Lung (tissue), 12 donors: ENCODE results near the gene LRRC8C. TPM values are rescaled to one million over a fixed set of nuclear protein-coding genes. Genes with fewer than 3 reads are reported as not detected.

Experiments
- ATAC-seq: fragments of 200-7000 bp; cut with Tn5 transposase; one replicate; pipeline ENCODE4 v1.9.1; 2020; ENCODE audit warnings: moderate number of reproducible peaks; ENCODE audit not compliant: insufficient read depth, low FRiP score
- DNase-seq, 3 donors: peaks; one replicate each; pipeline ENCODE4 v3.0.0-alpha.2; 2013 to 2017
- H3K27ac ChIP-seq, 2 donors: one replicate each; pipeline ENCODE4 v1.5.1; 2013; ENCODE audit warnings: mild to moderate bottlenecking in 2 of 2, moderate library complexity in 2 of 2, control low read depth in 1 of 2, inconsistent platforms in 1 of 2, low read depth in 1 of 2, low read length in 1 of 2
- H3K27me3 ChIP-seq, 3 donors: one replicate each; pipeline ENCODE4 v1.5.1; 2013; ENCODE audit warnings: low read length in 2 of 3; ENCODE audit not compliant: control insufficient read depth in 3 of 3, insufficient read depth in 3 of 3
- H3K36me3 ChIP-seq, 4 donors: one replicate each; pipeline ENCODE4 v1.5.1; 2013; ENCODE audit warnings: low read length in 4 of 4, mild to moderate bottlenecking in 1 of 4, moderate library complexity in 1 of 4; ENCODE audit not compliant: control insufficient read depth in 4 of 4, insufficient read depth in 4 of 4
- H3K4me1 ChIP-seq, 5 donors: one replicate each; pipeline ENCODE4 v1.5.1; 2013; ENCODE audit warnings: low read length in 5 of 5, mild to moderate bottlenecking in 2 of 5, moderate library complexity in 1 of 5; ENCODE audit not compliant: control insufficient read depth in 5 of 5, insufficient read depth in 5 of 5
- H3K4me3 ChIP-seq: one replicate; pipeline ENCODE4 v1.5.1; 2013; ENCODE audit warnings: mild to moderate bottlenecking, control low read depth, moderate library complexity
- H3K9ac ChIP-seq, 2 donors: one replicate each; pipeline ENCODE4 v1.5.1; 2013; ENCODE audit warnings: low read length in 2 of 2, control low read depth in 1 of 2; ENCODE audit not compliant: insufficient read depth in 1 of 2
- H3K9me3 ChIP-seq, 4 donors: one replicate each; pipeline ENCODE4 v1.5.1; 2013; ENCODE audit warnings: low read length in 3 of 4, mild to moderate bottlenecking in 1 of 4, moderate library complexity in 1 of 4; ENCODE audit not compliant: control insufficient read depth in 4 of 4, insufficient read depth in 3 of 4
- CTCF ChIP-seq: IDR thresholded peaks from 2 replicates; pipeline ENCODE4 v1.5.1; 2012; ENCODE audit warnings: mild to moderate bottlenecking; ENCODE audit errors: control extremely low read depth, extremely low read depth
- WGBS, 2 donors: extraction: QIAGEN DNeasy Blood & Tissue Kit; methylation state at CpG; one replicate each; pipeline ENCODE4 v1.1.7; 2013; 5-methylcytosine and 5-hydroxymethylcytosine counted together
- polyA plus RNA-seq, 2 donors: library from polyadenylated mRNA; stranded (reverse); fragments of 200-250 nt; gene quantifications; one replicate each; pipeline ENCODE4 v1.2.1, GENCODE V29; 2013
- total RNA-seq, 2 donors: library from RNA; depleted of rRNA in 1 of 2; stranded (reverse); fragments of >200 nt in 1 of 2; gene quantifications; one replicate each; pipeline ENCODE4 v1.2.1, GENCODE V29; 2014 to 2021
- donor health status: control.
- donor health status: control.
- donor health status: Bipolar disorder and iron deficiency.
- donor health status: healthy.
- donor health status: DM: yes; HTN: yes; CAD: no.

The LRRC8C gene
- total and polyA plus RNA-seq, 4 donors = 3.3 to 11.7 (median 6.9) TPM

GRCh38 chr1:89699451-89699986 is 66.6 kb downstream of the LRRC8C start:
- H3K36me3 ChIP-seq = no peaks in the 10 kb centered on the region
- H3K27ac ChIP-seq = no peak overlapping the region
- no peak overlapping the region for H3K9ac ChIP-seq
- ATAC-seq = no peak
- no peak for TF ChIP-seq CTCF
- 52 to 72% methylated on average over 4 of the region's 4 CpGs for WGBS, 2 donors
- no peaks in the 10 kb centered on the region for H3K27me3 ChIP-seq
- no peak overlapping the region for H3K4me3 ChIP-seq
- H3K9me3 ChIP-seq = no peaks in the 10 kb centered on the region
- no peak for DNase-seq
- H3K4me1 ChIP-seq = peaks cover 3 to 10% (median 9%) of the 10 kb centered on the region in 5 donors

DNA sequence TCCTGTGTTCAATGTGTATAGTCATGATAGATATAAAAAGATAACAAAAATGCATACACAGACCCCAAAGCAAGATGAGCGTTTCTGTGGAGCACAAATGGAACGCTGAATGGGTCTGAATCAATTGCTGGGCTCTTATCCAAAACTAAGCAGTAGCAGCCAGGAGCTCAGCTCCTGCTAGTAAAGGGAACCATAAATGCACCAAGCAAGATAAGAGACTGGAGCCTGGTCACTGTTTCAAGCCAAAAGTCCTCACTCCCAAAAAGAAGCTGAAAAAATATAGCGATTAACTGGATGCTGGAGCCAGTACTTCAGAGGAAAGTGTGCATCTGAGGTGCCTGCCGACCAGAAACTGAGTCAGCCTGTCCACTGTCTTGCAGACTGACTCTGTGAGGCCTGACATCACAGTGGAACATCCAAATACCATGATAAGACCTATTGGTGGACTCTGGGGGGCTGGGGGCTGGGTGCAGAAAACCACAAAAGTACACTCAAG is 68.9 kb downstream of the LRRC8C start:
- no peak for TF ChIP-seq CTCF
- no peaks in the 10 kb centered on the region for H3K27me3 ChIP-seq
- H3K27ac ChIP-seq = no peak overlapping the region
- H3K9ac ChIP-seq = no peak overlapping the region
- no peak for ATAC-seq
- peaks cover 0 to 9% (median 7%) of the 10 kb centered on the region in 5 donors for H3K4me1 ChIP-seq
- no peak overlapping the region for H3K4me3 ChIP-seq
- peak in 2 of 3 donors; percentile 51 to 53 for DNase-seq
- H3K36me3 ChIP-seq = no peaks in the 10 kb centered on the region
- 68 to 80% methylated on average over 4 of the region's 4 CpGs for WGBS, 2 donors
- H3K9me3 ChIP-seq = no peaks in the 10 kb centered on the region

DNA sequence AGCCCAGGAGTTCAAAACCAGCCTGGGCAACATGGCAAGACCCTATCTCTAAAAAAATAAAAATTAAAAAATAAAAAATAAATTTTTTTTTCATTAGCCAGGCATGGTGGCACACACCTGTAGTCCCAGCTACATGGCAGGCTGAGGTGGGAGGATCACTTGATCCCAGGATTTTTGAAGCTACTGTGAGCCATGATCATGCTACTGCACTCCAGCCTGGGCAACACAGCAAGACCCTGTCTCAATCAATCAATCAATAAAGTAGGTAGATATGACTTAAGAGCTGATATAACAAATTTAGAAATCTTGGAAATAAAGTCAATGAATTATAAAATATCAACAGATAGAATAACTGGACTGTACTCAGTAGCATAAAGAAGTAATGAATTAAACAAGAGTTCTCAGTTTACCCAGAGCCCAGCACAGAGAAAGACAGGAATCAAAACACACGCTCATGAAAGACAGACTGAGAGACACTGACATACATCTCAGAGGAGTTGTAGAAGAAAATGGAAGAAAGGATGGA is 69.7 kb downstream of the LRRC8C start:
- TF ChIP-seq CTCF = no peak
- Histone ChIP-seq H3K4me3 (no peak overlapping the region), H3K9me3 (no peaks in the 10 kb centered on the region), H3K27me3 (no peaks in the 10 kb centered on the region), H3K4me1 (peaks cover 0 to 8% (median 6%) of the 10 kb centered on the region in 5 donors), H3K36me3 (no peaks in the 10 kb centered on the region), H3K27ac (no peak overlapping the region), H3K9ac (no peak overlapping the region)
- DNase-seq (no peak), ATAC-seq (no peak)
- WGBS, 2 donors = 97 to 100% methylated on average over 1 of the region's 1 CpG

GRCh38 chr1:89703469-89703868 is 70.5 kb downstream of the LRRC8C start:
- no peak overlapping the region for H3K4me3 ChIP-seq

More at GRCh38 chr1:89703469-89703868, 70.5 kb downstream of the LRRC8C start:
- no peaks in the 10 kb centered on the region for H3K9me3 ChIP-seq
- H3K4me1 ChIP-seq = peaks cover 0 to 3% (median 0%) of the 10 kb centered on the region in 5 donors
- H3K36me3 ChIP-seq = no peaks in the 10 kb centered on the region
- no peaks in the 10 kb centered on the region for H3K27me3 ChIP-seq
- DNase-seq (no peak), ATAC-seq (no peak)
- 53 to 78% methylated on average over 1 of the region's 1 CpG for WGBS, 2 donors
- no peak for TF ChIP-seq CTCF
- no peak overlapping the region for H3K9ac ChIP-seq
- no peak overlapping the region for H3K27ac ChIP-seq
